Muscle of back (tissue), 11 donors: ENCODE results near the gene TAGLN2. TPM values are rescaled to one million over a fixed set of nuclear protein-coding genes. Genes with fewer than 3 reads are reported as not detected.

ENCODE experiments used
- DNase-seq, 3 donors: peaks; one replicate each; pipeline versions ENCODE4 v3.0.0 to v3.0.0-alpha.2; 2013
- polyA plus RNA-seq, 10 donors: library from polyadenylated mRNA; unstranded; fragments of 120-200 nt; gene quantifications; one replicate each; pipeline ENCODE4 v1.2.1, GENCODE V29; 2013; ENCODE audit not compliant: insufficient read length in 10 of 10

TAGLN2 gene
- polyA plus RNA-seq, 10 donors, result 148 to 245 (median 204) TPM

GRCh38 chr1:159923203-159924024 is 1.9 kb downstream of the TAGLN2 start:
- DNase-seq, result peak; percentile 79 to 95 (median 90)

GRCh38 chr1:159922511-159923202 is 2.6 kb downstream of the TAGLN2 start:
- DNase-seq, result peak; percentile 61 to 90 (median 68)

GRCh38 chr1:159921700-159922504 is 3.4 kb downstream of the TAGLN2 start:
- DNase-seq, result peak in 1 of 3 donors; percentile 37

GRCh38 chr1:159921251-159921650 is 4.1 kb downstream of the TAGLN2 start:
- DNase-seq, result no peak

- no peak for DNase-seq
Measured at GRCh38 chr1:159920651-159921050, 4.7 kb downstream of the TAGLN2 start.

- no peak for DNase-seq
Measured at GRCh38 chr1:159920202-159920601, 5.1 kb downstream of the TAGLN2 start.

GRCh38 chr1:159919236-159919865 is 6.0 kb downstream of the TAGLN2 start:
- DNase-seq, result no peak

GRCh38 chr1:159918352-159919200 is 6.7 kb downstream of the TAGLN2 start:
- DNase-seq, result peak in 1 of 3 donors; percentile 49

GRCh38 chr1:159917533-159918351 is 7.6 kb downstream of the TAGLN2 start:
- DNase-seq, result peak in 1 of 3 donors; percentile 56

- DNase-seq, result peak in 2 of 3 donors; percentile 48 to 81
Measured at GRCh38 chr1:159916242-159917051, 8.9 kb downstream of the TAGLN2 start.

GRCh38 chr1:159915571-159916241 is 9.6 kb downstream of the TAGLN2 start:
- DNase-seq, result no peak

- DNase-seq, result no peak
Measured at GRCh38 chr1:159914252-159915018, 10.9 kb downstream of the TAGLN2 start.

- DNase-seq, result no peak
Measured at GRCh38 chr1:159913451-159914192, 11.7 kb downstream of the TAGLN2 start.

- DNase-seq, result no peak
Measured at GRCh38 chr1:159911326-159912070, 13.8 kb downstream of the TAGLN2 start.

GRCh38 chr1:159908031-159908940 is 17.0 kb downstream of the TAGLN2 start:
- no peak for DNase-seq
